ENCODE results near the gene ARL5B. TPM values are rescaled to one million over a fixed set of nuclear protein-coding genes. Genes with fewer than 3 reads are reported as not detected.

The ARL5B gene
- total RNA-seq, 1 donor from 2014 or later = 16.2 TPM

DNA sequence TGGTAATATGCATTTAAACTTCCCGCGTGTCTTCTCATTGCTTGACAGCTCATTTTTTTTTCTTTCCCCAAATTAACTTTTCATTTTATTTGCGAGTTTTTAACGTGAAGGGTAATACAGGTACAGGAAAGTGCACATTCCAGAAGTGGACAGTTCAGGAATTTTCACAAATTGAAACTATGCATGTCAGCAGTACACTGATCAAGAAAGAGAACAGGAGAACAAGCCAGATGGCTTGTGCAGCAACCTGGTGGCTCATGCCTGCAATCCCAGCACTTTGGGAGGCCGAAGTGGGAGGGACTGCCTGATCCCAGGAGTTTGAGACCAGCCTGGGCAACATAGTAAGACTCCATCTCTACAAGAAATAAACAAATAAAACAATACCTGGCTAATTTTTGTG, 28.5 kb downstream of the ARL5B start:
- no peak for ATAC-seq
- DNase-seq (ENCODE audit: low spot score) = no peak
- intact Hi-C loops (cut with DNase I) = no loop called here

DNA sequence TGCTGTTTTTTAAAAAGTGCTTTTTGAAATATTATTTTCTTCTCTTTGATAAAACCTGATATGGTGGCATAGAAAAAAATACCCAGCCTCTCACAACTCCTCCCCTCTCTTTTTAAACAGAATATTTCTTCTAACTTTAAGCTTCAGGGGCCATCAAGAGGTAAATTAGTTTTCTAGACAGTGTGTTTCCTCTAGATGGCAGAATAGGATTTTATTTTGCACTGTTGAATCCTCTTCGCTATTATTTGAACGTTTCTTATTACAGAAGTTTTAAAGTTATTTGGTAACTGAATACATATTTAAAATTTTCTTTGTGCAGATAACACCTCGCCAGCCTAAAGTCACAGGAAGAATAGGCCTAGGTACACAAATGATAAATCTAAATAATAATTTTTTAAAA, 30.3 kb downstream of the ARL5B start:
- intact Hi-C loops (cut with DNase I) = no loop called here
- no peak for ATAC-seq
- DNase-seq (ENCODE audit: low spot score) = no peak

DNA sequence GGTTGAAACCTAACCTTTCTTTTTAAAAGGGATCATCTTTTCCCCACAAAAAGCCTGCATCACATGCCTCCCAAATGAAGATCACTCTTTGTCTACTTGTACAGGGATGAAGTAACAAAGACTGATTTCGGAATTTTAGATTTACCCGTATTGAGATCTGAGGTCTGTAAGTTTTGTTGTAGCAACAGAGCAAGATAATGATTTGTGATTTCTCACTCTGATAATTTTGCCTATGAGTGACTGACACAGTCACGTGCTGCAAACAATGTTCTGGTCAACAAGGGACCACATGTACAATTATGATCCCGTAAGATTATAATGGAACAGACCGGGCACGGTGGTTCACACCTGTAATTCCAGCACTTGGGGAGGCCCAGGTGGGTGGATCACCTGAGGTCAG, 31.3 kb downstream of the ARL5B start:
- DNase-seq (ENCODE audit: low spot score) = no peak
- ATAC-seq = no peak
- intact Hi-C loops (cut with DNase I) = no loop called here

- ATAC-seq (no peak), DNase-seq (ENCODE audit: low spot score) (no peak)
- intact Hi-C loops (cut with DNase I) = no loop called here
Measured at GRCh38 chr10:18699849-18700840, 40.9 kb downstream of the ARL5B start.

GRCh38 chr10:18703521-18703920, 44.3 kb downstream of the ARL5B start:
- no peak for ATAC-seq
- DNase-seq (ENCODE audit: low spot score) = no peak
- intact Hi-C loops (cut with DNase I) = no loop called here

GRCh38 chr10:18710201-18710653, 51.0 kb downstream of the ARL5B start:
- ATAC-seq (no peak), DNase-seq (ENCODE audit: low spot score) (no peak)
- intact Hi-C loops (cut with DNase I) = no loop called here

GRCh38 chr10:18713077-18713476, 53.8 kb downstream of the ARL5B start:
- intact Hi-C loops (cut with DNase I) = no loop called here
- ATAC-seq (no peak), DNase-seq (ENCODE audit: low spot score) (no peak)

GRCh38 chr10:18718991-18719390, 59.8 kb downstream of the ARL5B start:
- intact Hi-C loops (cut with DNase I) = no loop called here
- DNase-seq (ENCODE audit: low spot score) (no peak), ATAC-seq (no peak)

DNA sequence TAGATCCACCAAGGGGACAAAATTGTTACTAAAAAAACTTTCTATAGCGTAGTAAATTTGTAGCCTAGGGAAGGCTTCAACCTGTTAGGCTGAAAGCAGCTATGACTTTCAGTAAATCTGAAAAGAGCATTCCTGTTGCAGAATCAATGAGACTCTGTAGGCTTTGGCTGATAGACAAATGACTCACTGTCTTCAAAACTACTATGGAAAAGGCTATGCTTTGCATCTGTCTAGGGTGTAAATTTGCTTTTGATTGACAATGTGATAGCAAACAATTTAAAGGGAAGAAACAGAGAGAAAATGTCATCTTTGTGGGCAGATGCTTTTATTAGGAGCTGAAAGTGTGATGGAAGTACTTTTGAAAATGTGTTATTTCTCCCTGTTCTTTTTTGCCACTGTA, 60.6 kb downstream of the ARL5B start:
- intact Hi-C loops (cut with DNase I) = no loop called here
- DNase-seq (ENCODE audit: low spot score) = no peak
- ATAC-seq = no peak

DNA sequence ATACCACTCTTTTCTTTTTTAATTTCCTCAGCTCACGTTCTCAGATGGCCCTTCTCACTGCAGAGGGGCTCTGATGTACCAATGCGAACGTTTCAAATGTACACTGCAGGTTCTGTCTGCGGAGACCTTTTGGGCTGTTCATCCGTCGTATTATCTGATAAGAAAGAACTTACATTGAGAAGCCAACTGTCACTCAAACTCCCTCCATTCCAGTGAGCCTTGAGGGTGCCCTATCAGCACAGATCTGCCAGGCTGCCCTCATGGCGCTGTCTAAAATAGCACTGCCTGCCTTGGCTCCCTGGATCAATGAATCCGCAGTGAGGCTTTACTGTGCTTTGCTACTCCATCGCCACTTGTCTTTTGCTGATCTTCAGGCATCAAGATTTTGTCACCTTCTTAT, 61.8 kb downstream of the ARL5B start:
- ATAC-seq (no peak), DNase-seq (ENCODE audit: low spot score) (no peak)
- intact Hi-C loops (cut with DNase I) = no loop called here

GRCh38 chr10:18723801-18724200, 64.6 kb downstream of the ARL5B start:
- ATAC-seq (no peak), DNase-seq (ENCODE audit: low spot score) (no peak)
- intact Hi-C loops (cut with DNase I) = no loop called here

Other genes with a start within 250 kb of the ARL5B start
- gene NSUN6, start 7.8 kb upstream of the ARL5B start, total RNA-seq = 20.9 TPM

All from sciatic nerve (tissue), 2 donors.